COLO829 (cell line): ENCODE data around the gene CLINT1.
A peak's percentile ranks its signal among the peaks of the same experiment; 100 is the strongest.
"Not testable (repeated sequence)": the region's sequence is repeated elsewhere in the genome, so short reads cannot be mapped to it uniquely, and the experiment has no call there.

ENCODE experiments used
- DNase-seq: peaks from one replicate; pipeline ENCODE4 v3.0.0; 2012; ENCODE audit warnings: low spot score

Gene CLINT1

GRCh38 chr5:157858527-157859226 is at the start of gene CLINT1:
Gene CLINT1, minus strand, starts transcription at chr5:157859145. Its CDS starts 175 bp downstream, at chr5:157858970.
- peak; percentile 68 for DNase-seq

DNA sequence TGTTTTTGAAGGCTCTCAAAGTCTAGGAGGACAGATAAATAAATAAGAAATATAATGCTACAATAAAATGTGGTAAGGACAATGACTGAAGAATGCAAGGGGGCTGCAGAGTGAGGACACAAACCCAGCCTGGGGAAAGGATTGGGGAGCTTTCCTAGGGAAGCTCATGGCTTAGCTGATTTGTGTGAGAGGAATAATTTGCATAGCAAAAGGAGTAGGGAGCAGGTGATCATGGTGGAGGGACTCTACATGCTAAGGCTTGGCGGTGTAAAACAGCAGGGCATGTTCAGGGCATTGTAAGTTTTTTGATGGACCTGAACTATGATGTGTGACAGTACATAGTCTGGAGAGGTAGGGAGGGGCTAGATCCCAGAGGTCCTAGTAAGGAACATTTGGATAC is 49.5 kb upstream of the CLINT1 start:
- DNase-seq = no peak

- DNase-seq = no peak
These were observed 48.5 kb upstream of the CLINT1 start for GRCh38 chr5:157907479-157907878.

- DNase-seq = no peak
These were observed 44.1 kb upstream of the CLINT1 start for GRCh38 chr5:157903117-157903450.

- DNase-seq = no peak
These were observed 43.6 kb upstream of the CLINT1 start for GRCh38 chr5:157902449-157903116.

DNA sequence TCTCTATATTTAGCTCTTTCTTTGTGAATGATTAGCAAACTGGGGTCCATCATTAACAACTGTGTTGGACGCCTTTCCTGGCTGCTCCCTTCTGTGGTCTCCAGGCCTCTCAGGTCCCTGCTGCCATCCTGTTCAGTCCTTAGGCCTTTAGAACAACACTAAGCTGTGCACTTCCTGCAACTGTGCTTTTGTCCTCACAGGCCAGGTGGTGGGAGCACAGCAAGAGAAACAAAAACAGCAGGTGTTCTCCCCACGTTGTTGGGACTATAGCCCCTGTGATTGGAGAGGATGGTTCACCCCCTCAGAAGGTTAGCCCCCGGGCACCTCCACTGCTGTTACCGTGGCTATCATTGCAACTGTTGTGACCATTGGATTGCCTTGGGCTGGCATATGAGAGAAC is 41.7 kb upstream of the CLINT1 start:
- no peak for DNase-seq

- no peak for DNase-seq
These were observed 34.7 kb upstream of the CLINT1 start for GRCh38 chr5:157893611-157894010.

- DNase-seq = no peak
These were observed 34.0 kb upstream of the CLINT1 start for GRCh38 chr5:157892974-157893373.

DNA sequence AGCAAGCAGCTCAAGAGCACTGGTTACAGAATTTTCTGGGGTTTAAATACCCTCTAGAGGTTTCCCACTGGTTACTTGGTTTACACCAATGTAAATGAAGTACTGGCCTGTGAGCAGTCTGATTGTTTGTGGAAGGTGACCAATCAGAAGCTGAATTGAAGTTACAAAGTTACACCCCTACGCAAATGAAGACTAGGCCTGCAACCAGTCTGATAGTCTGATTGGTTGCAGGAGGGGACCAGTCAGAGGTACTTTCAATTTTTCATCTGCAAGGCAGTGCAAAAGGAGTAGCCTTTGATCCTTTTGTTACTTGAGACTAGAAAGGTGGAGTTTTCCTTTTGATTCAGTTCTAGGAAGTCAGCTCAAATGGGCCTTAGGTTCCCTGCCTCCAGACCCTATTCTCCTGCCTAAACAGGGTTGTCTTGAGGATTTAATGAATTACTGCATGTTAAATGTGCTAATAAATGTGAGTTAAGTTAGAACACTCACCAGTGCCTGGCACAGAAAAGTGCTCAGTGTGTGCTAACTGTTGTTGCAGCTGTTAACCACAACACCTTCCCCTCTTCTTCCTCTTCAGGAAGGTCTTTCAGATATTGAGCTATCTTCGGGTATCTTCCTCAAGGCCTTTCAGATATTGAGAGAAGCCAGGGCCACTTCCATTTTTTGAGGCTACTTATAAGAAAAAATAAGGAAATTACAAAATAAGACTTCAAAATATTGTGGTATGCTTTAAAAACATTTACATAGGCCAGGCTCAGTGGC is 32.1 kb upstream of the CLINT1 start:
- DNase-seq = no peak

DNA sequence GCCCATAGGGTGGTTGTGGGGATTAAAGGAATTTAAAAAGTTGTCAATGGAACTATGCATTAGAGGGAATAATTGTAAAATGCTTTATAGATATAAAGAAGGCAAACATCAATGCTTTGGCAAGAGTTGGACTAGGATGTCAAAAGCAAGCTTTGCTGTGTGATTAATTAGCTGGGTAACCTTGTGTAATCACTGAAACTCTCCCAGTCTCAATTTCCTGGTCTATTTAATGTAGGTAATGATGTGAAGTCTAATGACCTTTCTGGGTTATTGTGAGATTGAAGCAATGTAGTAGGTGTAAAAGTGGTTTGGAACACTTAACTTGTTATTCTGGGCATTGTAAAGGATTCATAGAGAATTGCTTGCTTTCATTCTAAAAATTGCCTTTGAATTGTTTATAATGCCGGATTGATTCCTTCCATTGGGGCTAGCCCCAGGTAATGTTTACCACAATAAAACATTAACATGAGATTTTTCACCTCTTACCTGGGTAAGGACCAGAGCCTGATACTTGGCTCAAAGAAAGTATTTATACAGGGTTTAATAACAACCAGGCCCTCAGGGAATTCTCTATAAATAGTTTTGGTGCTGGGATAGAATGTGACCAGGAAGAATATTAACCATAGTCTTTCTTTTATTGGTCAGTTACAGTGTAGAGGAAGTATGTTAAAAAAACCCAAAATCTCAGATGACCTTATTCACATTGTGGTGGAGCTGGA is 30.0 kb upstream of the CLINT1 start:
- no peak for DNase-seq

- DNase-seq = no peak
These were observed 27.9 kb upstream of the CLINT1 start for GRCh38 chr5:157886796-157887380.

- not testable (repeated sequence) for DNase-seq
These were observed 26.1 kb upstream of the CLINT1 start for GRCh38 chr5:157885051-157885450.

DNA sequence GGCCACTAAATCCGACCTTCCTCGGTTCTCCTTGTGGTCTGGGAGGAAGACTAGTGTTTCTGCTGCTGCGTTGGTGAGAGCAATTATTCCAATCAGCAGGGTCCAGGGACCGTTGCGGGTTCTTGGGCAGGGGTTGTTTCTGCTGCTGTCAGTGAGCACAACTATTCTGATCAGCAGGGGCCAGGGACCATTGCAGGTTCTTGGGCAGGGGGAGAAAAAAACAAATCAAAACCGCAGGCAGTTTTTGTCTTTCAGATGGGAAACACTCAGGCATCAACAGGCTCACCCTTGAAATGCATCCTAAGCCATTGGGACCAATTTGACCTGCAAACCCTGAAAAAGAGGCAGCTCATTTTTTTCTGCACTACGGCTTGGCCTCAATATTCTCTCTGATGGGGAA is 22.6 kb upstream of the CLINT1 start:
- not testable (repeated sequence) for DNase-seq

DNA sequence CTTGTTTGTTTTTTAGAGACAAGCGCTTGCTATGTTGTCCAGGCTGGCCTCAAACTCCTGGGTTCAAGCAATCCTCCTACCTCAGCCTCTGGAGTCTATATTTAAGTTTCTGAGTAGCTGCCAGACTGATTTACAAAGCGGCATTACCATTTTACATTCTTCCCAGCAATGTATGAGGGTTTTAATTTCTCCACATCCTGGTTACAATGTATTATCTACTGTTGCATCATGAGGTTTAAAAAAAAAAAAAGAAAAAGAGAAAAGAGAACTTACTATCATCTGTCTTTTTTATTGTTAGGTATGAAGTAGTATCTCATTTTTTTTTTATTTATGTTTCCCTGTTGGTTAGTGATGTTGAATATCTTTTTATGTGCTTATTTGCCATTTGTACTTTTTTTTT is 18.9 kb upstream of the CLINT1 start:
- DNase-seq = no peak

GRCh38 chr5:157874861-157875260 is 15.9 kb upstream of the CLINT1 start:
- no peak for DNase-seq

DNA sequence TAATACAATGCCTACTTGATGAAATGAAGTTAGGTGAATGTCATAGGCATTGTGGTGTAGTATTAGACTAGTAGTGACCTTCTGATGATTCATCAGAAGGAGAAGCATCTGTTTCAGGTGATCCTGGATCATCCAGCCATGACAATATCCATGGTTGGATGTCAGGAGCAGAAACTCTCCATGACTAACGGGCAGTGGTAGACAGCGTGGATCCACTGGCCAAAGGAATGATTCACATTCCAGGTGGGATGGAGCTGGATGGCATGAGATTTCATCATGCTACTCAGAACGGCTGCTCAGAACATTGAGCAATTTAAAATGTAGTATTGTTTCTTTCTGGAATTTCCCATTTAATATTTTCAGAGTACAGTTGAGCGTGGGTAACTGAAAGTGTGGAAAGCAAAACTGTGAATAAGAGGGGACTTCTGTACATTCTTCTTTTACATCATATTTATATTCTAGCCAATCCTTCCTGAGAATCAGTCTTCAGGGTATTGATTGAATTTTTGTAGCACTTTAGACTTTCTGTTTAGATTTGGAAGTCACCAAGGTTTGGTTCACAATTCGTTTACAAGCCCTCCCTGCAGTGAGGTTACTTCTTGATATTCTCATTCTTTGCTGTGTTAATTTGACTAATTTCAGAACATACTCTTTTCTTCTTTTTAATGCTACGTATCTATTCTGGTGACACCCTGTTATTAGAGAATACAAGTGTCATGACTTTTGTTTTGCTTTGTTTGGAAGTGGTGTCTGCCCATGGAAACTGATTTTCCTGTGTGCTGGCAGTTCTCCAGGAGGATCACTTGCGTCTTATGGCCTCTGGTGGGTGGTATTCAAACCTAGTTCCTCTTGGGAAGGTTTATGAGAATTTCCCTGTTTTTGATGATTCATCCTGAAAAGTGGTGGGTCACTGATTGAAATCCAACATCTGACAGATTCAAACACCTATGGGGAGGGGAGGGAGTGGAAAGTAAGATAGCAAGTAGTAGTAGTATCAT is 12.2 kb upstream of the CLINT1 start:
- no peak for DNase-seq

DNA sequence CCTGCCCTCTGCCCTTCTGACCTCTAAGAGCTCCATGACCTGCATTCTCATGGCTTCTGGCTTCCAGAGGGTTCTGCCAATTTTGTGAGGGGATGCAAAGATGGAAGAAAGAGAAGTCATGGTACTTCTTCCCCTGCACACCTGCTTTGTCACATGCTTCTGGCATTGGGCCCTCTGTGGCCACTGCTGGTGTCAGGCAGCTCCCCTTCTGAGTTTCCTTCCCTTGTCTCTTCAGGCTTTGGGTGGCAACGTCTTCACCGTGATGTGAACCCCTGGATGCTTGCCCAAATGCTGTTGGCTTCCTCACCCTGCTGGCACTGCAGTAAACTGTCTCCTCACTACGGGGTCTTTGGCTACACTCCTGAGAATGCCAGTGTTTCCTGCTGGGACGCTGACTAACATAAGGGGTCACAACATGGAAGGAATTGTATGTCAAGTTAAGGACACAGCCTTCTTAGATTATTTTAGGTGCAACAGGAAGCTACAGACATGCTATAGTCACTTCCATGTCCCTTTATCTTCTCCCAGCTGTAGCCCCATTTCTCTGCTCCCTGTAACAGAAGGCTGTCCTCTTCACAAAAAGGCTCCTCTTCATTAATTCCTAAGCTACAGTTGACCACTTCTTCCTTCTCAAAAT is 8.9 kb upstream of the CLINT1 start:
- no peak for DNase-seq

DNA sequence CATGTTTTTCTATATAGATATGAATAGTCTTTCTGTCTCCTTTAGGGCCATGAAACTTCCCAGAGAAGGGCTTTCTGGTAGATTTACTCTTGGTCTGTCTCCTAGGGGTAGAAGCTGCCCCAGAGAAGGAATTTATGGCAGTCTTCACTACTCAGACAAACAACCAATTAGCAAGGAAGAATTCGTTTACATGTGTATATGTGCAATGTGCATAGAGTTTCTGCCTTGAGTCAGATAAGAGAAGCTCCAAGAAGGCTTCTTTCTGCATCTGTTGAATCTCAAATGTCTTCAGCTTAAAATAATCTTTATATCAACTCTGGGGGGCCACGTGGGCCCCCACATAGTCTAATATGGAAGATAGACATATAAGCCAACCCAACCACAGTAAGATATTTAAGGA is 7.6 kb upstream of the CLINT1 start:
- DNase-seq = no peak

- DNase-seq = no peak
These were observed 6.8 kb upstream of the CLINT1 start for GRCh38 chr5:157865781-157866180.

- no peak for DNase-seq
These were observed 5.1 kb upstream of the CLINT1 start for GRCh38 chr5:157864067-157864466.
